K562 (cell line): ENCODE results near the gene GULP1. TPM values are rescaled to one million over a fixed set of nuclear protein-coding genes. Genes with fewer than 3 reads are reported as not detected.

Experiments used
- ATAC-seq: fragments of 200-7000 bp; cut with Tn5 transposase; 3 replicates; pipeline ENCODE4 v1.9.1; 2020; ENCODE audit warnings: moderate library complexity
- BruUV-seq: library from RNA; stranded (reverse); fragments of 400-500 nt; replicated peaks from 2 replicates; lab custom pipeline; 2021; lab: Mats Ljungman, UMichigan
- CTCF ChIA-PET: fragments of 300-600 bp; formaldehyde crosslinking; extraction: SDS; loops from one replicate; lab custom pipeline; 2021; ENCODE audit warnings: low intra/inter-chr PET ratio; lab: Yijun Ruan, JAX
- POLR2A ChIA-PET: fragments of 300-600, 350-650 bp; sonication (Branson Sonifier 250); formaldehyde crosslinking; extraction: SDS; loops from one replicate; lab custom pipeline; 2021; ENCODE audit warnings: antibody characterized with exemption, inconsistent platforms; lab: Yijun Ruan, JAX
- DNase-seq, 4 experiments: peaks; one replicate each; pipeline versions ENCODE4 v3.0.0 to v3.0.0-alpha.2; 2011 to 2018; ENCODE audit warnings: low spot score in 3 of 4, mixed read lengths in 3 of 4; ENCODE audit errors: extremely low read depth in 1 of 4
- FAIRE-seq: peaks from 2 replicates; lab custom pipeline; 2011; peaks lifted over from hg19 to GRCh38; lab: Jason Lieb, UNC
- H2AFZ ChIP-seq: 2 replicates; pipeline ENCODE4 v1.6.0; 2011; ENCODE audit warnings: low read depth, low read length, control low read depth, inconsistent platforms
- H3K27ac ChIP-seq: fragments of 200-600 bp; 3 replicates; pipeline ENCODE4 v1.8.0; 2011; ENCODE audit warnings: low read depth, mild to moderate bottlenecking, control low read depth, inconsistent platforms, low read length, moderate library complexity, mixed read lengths; ENCODE audit errors: extremely low read depth
- H3K27me3 ChIP-seq, 2 experiments: fragments of 300-600 bp in 1 of 2; 2 replicates in 1 of 2; 3 replicates in 1 of 2; pipeline versions ENCODE4 v1.6.0 to v1.8.0; 2011; ENCODE audit warnings: inconsistent platforms in 2 of 2, low read length in 2 of 2, mild to moderate bottlenecking in 1 of 2, mixed read lengths in 1 of 2, moderate library complexity in 1 of 2; ENCODE audit not compliant: control insufficient read depth in 2 of 2, insufficient read depth in 2 of 2
- H3K36me3 ChIP-seq: fragments of 300-600 bp; 3 replicates; pipeline ENCODE4 v1.8.0; 2011; ENCODE audit warnings: mild to moderate bottlenecking, low read length, inconsistent platforms; ENCODE audit not compliant: control insufficient read depth, insufficient read depth
- H3K4me1 ChIP-seq, 2 experiments: fragments of 200-600 bp in 1 of 2; replicated peaks in 1 of 2; 2 replicates in 1 of 2; 3 replicates in 1 of 2; pipeline versions ENCODE4 v1.5.1 to v1.8.0; 2011; ENCODE audit warnings: inconsistent platforms in 2 of 2, low read length in 2 of 2, mild to moderate bottlenecking in 1 of 2, mixed read lengths in 1 of 2, moderate library complexity in 1 of 2; ENCODE audit not compliant: control insufficient read depth in 2 of 2, insufficient read depth in 2 of 2
- H3K4me2 ChIP-seq: 2 replicates; pipeline ENCODE4 v1.6.1; 2011; ENCODE audit warnings: low read length, control low read depth, inconsistent platforms, mixed read lengths; ENCODE audit not compliant: insufficient read depth
- H3K4me3 ChIP-seq: fragments of 200-600 bp; sonication (generic), shearing (Covaris generic); 2 replicates; pipeline ENCODE4 v1.5.1; 2016; ENCODE audit warnings: control low read depth, inconsistent platforms
- H3K79me2 ChIP-seq: fragments of 200-600 bp; 3 replicates; pipeline ENCODE4 v1.8.0; 2011; ENCODE audit warnings: low read length, inconsistent platforms; ENCODE audit not compliant: control insufficient read depth, insufficient read depth
- H3K9ac ChIP-seq, 2 experiments: 2 replicates each; pipeline versions ENCODE4 v1.6.0 to v1.6.1; 2011; ENCODE audit warnings: low read depth in 2 of 2, low read length in 2 of 2, control low read depth in 1 of 2, inconsistent platforms in 1 of 2, mild to moderate bottlenecking in 1 of 2, mixed read lengths in 1 of 2; ENCODE audit not compliant: insufficient read depth in 1 of 2
- H3K9me1 ChIP-seq: one replicate; pipeline ENCODE4 v1.6.0; 2011; ENCODE audit warnings: inconsistent platforms, mild to moderate bottlenecking, low read length, moderate library complexity; ENCODE audit not compliant: control insufficient read depth, insufficient read depth
- H3K9me3 ChIP-seq: replicated peaks from 2 replicates; pipeline ENCODE4 v1.5.1; 2011; ENCODE audit warnings: low read depth, low read length, inconsistent platforms; ENCODE audit not compliant: control insufficient read depth, insufficient read depth
- H4K20me1 ChIP-seq: replicated peaks from 2 replicates; pipeline ENCODE4 v1.6.1; 2011; ENCODE audit warnings: low read length, inconsistent platforms, mixed read lengths; ENCODE audit not compliant: control insufficient read depth, insufficient read depth
- AFF4 ChIP-seq: sonication (generic); formaldehyde crosslinking; IDR thresholded peaks from 2 replicates; pipeline ENCODE4 v1.8.0; 2023; ENCODE audit warnings: mild to moderate bottlenecking, missing genetic modification reagents
- DACH1 ChIP-seq: fragments of 450-650 bp; IDR thresholded peaks from 2 replicates; pipeline ENCODE4 v1.6.1; 2018; ENCODE audit not compliant: partially characterized antibody
- DPF2 ChIP-seq: fragments of 450-650 bp; IDR thresholded peaks from 2 replicates; pipeline ENCODE4 v1.6.1; 2016
- MCM7 ChIP-seq, 2 experiments: fragments of 450-650 bp; IDR thresholded peaks; 2 replicates each; pipeline ENCODE4 v1.6.1; 2016 to 2018
- MXD1 ChIP-seq: fragments of 250-450 bp; sonication (Bioruptor Pico); IDR thresholded peaks from 2 replicates; pipeline ENCODE4 v1.8.0; 2021; ENCODE audit warnings: borderline replicate concordance, mild to moderate bottlenecking, moderate library complexity; ENCODE audit not compliant: poor library complexity, severe bottlenecking
- PKNOX1 ChIP-seq: fragments of 450-650 bp; IDR thresholded peaks from 2 replicates; pipeline ENCODE4 v1.6.1; 2016
- POLR2AphosphoS5 ChIP-seq: IDR thresholded peaks from 2 replicates; pipeline ENCODE4 v1.6.1; 2011; ENCODE audit warnings: mild to moderate bottlenecking, low read depth, low read length, moderate library complexity; ENCODE audit not compliant: control insufficient read depth, insufficient read depth
- TAL1 ChIP-seq: fragments of 450-650 bp; IDR thresholded peaks from 2 replicates; pipeline ENCODE4 v1.6.1; 2016; ENCODE audit warnings: mild to moderate bottlenecking
- USF2 ChIP-seq: sonication (generic); formaldehyde crosslinking; IDR thresholded peaks from 2 replicates; pipeline ENCODE4 v1.5.0; 2020; ENCODE audit warnings: missing genetic modification reagents
- ZC3H11A ChIP-seq: IDR thresholded peaks from 2 replicates; pipeline ENCODE4 v1.6.1; 2012; ENCODE audit warnings: low read depth, low read length, improper control_type of control experiment
- ZNF277 ChIP-seq: fragments of 250-450 bp; sonication (Bioruptor Pico); IDR thresholded peaks from 2 replicates; pipeline ENCODE4 v1.8.0; 2022; ENCODE audit warnings: inconsistent platforms, mild to moderate bottlenecking, moderate library complexity, borderline replicate concordance
- ZNF79 ChIP-seq: fragments of 250-450 bp; sonication (Bioruptor Pico); IDR thresholded peaks from 2 replicates; pipeline ENCODE4 v1.4.0; 2020; ENCODE audit warnings: low read depth, mild to moderate bottlenecking, moderate library complexity
- WGBS: fragments of 100-300 bp; shearing (Covaris generic); methylation state at CpG from one replicate; pipeline ENCODE4 v1.1.6; 2016; ENCODE audit warnings: low coverage, mixed read lengths; ENCODE audit not compliant: insufficient coverage; ENCODE audit errors: missing lambda C conversion rate; 5-methylcytosine and 5-hydroxymethylcytosine counted together
- in situ Hi-C: fragments of 300-500 bp; cut with MboI; formaldehyde crosslinking; loops from 4 replicates; pipeline ENCODE4 v1.15.0; 2018; ENCODE audit warnings: inconsistent platforms, mixed read lengths
- intact Hi-C: fragments of 100-400 bp; cut with micrococcal nuclease; formaldehyde crosslinking; loops from 2 replicates; pipeline ENCODE4 v1.14.2; 2022
- polyA plus RNA-seq, 8 experiments: library from polyadenylated mRNA; depleted of rRNA in 4 of 8; stranded (reverse) in 5 of 8; unstranded in 3 of 8; fragments of >200 nt; fragmentation: Nextera tagmentation in 2 of 8; fragmentation: Illumina TruSeq in 1 of 8; extraction: Ambion mirVana in 2 of 8; extraction: Trizol in 1 of 8; gene quantifications; 2 replicates each; pipeline versions ENCODE4 v1.2.1 to v1.2.3, GENCODE V29; 2011 to 2014; ENCODE audit warnings: inconsistent platforms in 1 of 8, missing spikeins in 1 of 8
- total RNA-seq, 7 experiments: library from RNA; depleted of rRNA in 6 of 7; stranded (reverse); fragments of >200 nt in 6 of 7; fragmentation: Illumina TruSeq in 2 of 7; extraction: Trizol in 2 of 7; gene quantifications; 2 replicates each; pipeline versions ENCODE4 v1.2.1 to v1.2.3, GENCODE V29; 2011 to 2021; ENCODE audit warnings: low replicate concordance in 1 of 7

GULP1 gene
- total and polyA plus RNA-seq, 9 of the 15 experiments (the other 6 are each of a cell fraction or from before 2014, with no cell fraction given), result 8.5 to 25.3 (median 19.5) TPM

- intact Hi-C loops, result loop anchor here (10.0 kb wide), 1 partner anchor 156 kb away; no protein-coding TSS in a partner anchor
- Histone ChIP-seq H3K4me3 (no peak overlapping the region), H2AFZ (no peak overlapping the region), H3K79me2 (peaks cover 6% of the 10 kb centered on the region), H3K9ac (no peak overlapping the region), H3K36me3 (no peaks in the 10 kb centered on the region), H3K9me3 (no peaks in the 10 kb centered on the region), H3K9me1 (no peaks in the 10 kb centered on the region), H4K20me1 (no peaks in the 10 kb centered on the region), H3K4me2 (no peak overlapping the region), H3K27ac (no peak overlapping the region), H3K4me1 (peaks cover 0 to 3% of the 10 kb centered on the region in 2 experiments; a peak in 3 of 5 replicates), H3K27me3 (no peaks in the 10 kb centered on the region)
- peak in 2 of 4 experiments; percentile 11 to 22 for DNase-seq
- 74% methylated on average over 9 of the region's 9 CpGs for WGBS
- ChIA-PET CTCF (no interaction called here), POLR2A (interaction anchor here (1.2 kb wide), 1 partner anchor 9 kb away, joined by 3 read pairs; no protein-coding TSS in a partner anchor)
- FAIRE-seq, result no peak
- BruUV-seq, result no TSS peak
- ATAC-seq, result peak; percentile 71
- in situ Hi-C loops, result loop anchor here (5.0 kb wide), 1 partner anchor 68 kb away; the partner anchor contains the start of gene GULP1
- no peak for TF ChIP-seq MCM7 (IDR thresholded peaks at IDR 0.05)
- no peak for TF ChIP-seq ZNF277 (CRISPR knock-in tag)
- TF ChIP-seq PKNOX1, result peak; percentile 62; the same call in 1 of the 2 replicates
- TF ChIP-seq TAL1, result peak; percentile 68
- no peak for TF ChIP-seq ZNF79 (CRISPR knock-in tag)
- 0 out of 2 replicates have a peak, but pooled peaks have one; percentile 40 for TF ChIP-seq DPF2
- TF ChIP-seq DACH1, result no peak
- no peak for TF ChIP-seq MXD1
- TF ChIP-seq USF2 (CRISPR knock-in tag), result no peak
- TF ChIP-seq POLR2AphosphoS5, result no peak
- TF ChIP-seq ZC3H11A, result no peak
- no peak for TF ChIP-seq AFF4
Observed at GRCh38 chr2:188360485-188361263, 69.0 kb downstream of the GULP1 start.
